Right renal cortex interstitium (tissue), 3 donors: ENCODE measurements around the gene RIOX2. TPM values are rescaled to one million over a fixed set of nuclear protein-coding genes. Genes with fewer than 3 reads are reported as not detected.

Experiments
- DNase-seq, 3 donors: peaks; one replicate each; pipeline ENCODE4 v3.0.0-alpha.2; 2013; ENCODE audit warnings: low read depth in 3 of 3, low spot score in 2 of 3
- polyA plus RNA-seq, 3 donors: library from polyadenylated mRNA; unstranded; fragments of 120-200 nt; gene quantifications; one replicate each; pipeline ENCODE4 v1.2.1, GENCODE V29; 2013; ENCODE audit not compliant: insufficient read length in 3 of 3

RIOX2 gene
- polyA plus RNA-seq, 3 donors = 33.9 to 42.2 (median 35.0) TPM

DNA sequence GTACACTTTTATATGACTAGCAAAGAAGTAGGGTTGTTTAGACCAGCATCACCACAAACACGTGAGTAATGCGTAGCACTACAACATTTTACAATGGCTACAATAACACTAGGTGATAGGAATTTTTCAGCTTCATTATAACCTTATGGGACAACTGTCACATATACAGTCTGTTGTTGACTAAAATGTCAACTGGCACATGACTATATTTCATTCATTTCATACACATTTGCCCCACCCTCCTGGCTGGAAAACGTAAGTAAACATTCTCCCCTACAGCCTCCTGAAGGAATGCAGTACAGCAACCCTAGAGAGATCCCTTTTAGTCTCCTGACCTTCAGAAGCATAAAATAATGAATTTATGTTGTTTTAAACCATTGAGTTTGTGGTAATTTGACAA is 16.2 kb downstream of the RIOX2 start:
- no peak for DNase-seq

DNA sequence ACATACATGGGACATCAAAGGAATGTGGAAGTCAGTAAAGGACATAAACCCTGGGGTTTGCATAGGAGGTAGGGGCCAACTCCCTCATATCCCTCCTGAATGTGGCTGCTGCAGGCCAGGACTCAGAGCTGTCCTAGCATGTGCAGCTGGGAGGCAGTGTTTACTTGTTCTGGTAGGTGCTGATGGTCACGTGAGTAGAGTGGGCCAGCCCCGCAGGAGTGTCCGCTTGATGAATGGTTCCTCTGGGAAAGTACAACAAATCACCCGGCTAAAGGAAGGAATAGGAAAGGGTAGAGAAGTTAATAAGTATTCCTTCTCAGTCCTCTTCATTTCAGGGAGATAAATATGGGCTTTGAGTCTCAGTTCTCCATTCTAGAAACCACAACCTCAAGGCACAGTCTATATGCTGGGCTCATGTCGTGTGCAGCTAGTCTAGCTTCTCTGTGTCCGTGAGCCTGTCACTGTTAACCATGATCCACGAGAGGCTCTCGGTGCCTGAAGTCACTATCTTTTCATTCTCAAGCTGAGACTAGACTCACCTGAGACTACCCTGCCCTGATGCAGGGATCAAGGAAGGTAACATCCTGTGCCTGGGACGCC is 17.9 kb downstream of the RIOX2 start:
- DNase-seq = no peak

DNA sequence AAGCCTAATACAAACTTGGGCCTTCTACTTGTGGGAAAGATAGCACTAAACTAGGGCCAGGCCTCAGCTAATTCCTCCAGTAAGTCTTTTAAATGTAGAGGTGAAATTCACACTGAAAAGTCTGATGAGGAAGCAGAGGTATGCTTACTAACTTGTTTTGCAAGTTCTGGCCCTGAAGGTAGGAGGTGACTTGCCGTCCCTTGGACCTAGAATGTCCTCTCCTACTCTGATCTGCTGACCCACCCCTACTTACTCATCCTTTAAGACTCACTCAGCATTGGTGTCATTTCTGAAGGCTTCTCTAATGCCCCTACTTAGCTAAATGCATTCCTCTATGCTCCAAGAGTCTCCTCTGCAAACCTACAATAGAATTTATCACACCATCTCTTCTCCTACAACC is 19.4 kb downstream of the RIOX2 start:
- DNase-seq = no peak

DNA sequence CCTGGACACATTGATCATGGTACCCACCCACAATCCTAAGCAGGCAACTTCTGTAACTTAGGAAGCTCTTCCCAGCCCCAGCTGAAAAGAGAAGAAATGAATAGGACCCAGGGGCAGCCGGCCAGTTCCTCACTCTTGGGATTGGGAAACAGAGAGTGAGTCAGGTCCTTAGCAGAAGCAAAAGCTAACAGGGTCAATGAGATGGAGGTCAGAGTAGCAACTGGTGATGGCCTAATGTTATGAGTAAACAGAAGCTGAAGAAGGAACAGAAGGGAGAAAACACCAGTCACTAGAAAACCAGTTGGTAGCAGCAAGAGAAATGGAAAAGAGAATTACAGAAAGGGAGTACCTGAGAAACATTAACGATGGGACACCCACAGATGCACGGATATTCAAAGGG is 20.0 kb downstream of the RIOX2 start:
- DNase-seq = no peak

DNA sequence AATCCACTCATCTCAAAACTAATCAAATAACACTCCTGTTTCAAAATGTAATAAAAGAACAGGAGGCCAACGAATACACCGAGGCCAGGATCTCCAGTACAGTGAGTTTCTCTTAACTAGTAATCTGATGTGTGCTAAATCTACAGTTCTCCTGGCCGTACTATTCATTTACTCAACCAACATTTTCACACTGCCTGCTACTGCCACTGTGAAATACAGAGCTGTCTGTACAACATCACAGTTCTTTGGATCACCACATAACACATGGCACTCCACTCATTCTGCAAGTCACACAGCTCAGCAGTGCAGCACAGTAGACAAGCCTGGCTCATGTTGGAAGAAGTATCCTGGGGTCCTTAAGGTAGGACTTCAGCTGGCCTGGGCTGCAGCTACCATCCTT is 21.9 kb downstream of the RIOX2 start:
- no peak for DNase-seq

DNA sequence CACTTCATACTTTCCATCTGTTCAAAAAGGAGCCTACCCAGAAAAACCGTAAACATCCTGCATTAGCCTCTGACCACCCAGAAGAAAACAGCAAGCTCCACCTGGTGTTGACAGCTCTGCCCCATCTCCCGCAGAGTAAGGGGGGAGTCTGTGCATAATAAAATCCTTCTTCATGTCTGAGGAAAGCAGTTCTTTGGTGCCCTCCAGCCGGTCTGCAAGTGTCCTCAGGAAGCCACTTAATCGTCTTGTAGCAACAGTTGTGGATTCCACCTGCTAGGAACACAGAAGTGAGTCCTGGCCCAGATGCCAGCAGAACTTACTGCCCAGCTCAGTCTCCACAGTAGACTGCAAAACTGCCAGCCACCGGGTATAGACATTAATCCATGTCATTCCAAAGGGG is 22.5 kb downstream of the RIOX2 start:
- DNase-seq = no peak

DNA sequence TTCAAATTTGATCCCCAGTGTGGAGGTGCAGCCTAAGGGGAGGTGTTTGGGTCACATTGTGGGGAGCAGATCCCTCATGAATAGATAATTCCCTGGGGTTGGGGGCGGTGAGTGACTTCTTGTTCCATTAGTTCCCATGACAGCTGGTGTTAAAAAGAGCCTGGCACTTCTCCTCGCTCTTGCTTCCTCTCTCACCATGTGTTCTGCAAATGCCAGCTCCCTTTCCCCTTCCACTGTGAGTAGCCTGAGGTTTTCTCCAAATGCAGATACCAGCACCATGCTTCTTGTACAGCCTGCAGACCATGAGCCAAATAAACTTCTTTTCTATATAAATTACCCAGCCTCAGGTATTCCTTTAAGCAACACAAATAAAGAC is 23.1 kb downstream of the RIOX2 start:
- no peak for DNase-seq

DNA sequence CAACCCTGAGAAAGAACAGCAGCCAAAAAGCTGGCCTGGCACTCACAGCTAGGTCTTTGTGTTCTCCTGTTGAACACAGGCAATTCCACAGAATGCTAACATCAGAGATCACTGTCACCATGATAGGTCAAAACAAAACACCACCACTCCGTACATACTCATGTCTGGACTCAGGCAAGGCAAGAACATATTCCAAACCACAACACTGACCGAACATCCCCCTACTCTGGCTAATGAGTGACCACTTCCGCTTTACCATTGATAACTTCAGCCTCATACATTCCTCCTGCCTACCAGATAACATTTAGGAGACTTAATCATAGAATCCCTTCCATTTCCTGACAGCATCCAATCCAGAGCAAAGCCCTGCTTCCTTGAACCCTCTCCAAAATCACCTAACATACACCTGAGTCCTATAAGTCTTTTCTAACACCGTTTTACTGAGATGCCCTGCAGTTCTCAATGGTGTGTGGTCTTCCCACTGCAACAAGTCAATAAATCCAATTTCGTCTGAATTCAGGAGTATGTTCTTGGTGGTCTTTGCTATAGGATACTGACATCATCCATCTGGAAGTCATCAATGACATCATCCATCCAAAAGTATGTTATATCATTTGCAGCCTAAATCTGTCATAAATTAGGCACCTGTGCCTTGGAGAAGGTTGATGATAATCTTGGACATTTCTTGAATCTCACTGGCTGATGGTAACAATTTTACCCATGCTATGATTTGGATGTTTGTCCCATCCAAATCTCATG is 23.7 kb downstream of the RIOX2 start:
- no peak for DNase-seq

DNA sequence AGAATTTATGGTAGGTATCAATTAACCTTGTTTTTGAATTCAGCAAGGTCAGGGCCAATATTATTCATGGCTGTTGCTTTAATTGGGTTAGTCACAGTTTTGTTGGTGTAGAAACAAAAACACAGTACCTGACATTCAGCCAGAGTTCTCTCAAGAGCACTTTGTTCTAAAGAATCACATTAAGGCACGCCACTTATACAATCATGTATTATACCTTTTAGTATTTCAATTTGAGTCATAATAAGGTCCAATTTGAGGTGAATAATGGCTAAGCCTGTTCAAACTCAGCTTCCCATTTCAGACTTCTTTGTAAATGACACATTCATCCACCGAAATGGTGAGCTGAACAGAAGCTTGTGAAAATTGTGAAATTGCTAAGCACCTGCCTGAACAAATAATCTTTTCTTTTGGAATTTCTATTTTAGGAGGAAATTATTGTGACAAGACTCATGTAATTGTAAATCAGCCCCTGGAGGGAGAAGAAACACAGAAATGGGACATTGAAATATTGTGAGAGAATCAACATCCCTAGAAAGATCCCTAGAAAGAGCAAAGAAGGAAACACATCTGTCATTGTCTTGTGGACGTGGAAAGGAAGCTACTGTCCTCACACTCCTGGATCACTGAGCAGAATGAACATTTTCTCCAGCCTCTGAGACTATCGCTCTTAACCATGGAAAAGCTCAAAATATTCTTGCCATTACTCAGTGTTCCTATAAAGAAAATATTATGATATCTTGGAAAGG is 29.3 kb downstream of the RIOX2 start:
- no peak for DNase-seq

DNA sequence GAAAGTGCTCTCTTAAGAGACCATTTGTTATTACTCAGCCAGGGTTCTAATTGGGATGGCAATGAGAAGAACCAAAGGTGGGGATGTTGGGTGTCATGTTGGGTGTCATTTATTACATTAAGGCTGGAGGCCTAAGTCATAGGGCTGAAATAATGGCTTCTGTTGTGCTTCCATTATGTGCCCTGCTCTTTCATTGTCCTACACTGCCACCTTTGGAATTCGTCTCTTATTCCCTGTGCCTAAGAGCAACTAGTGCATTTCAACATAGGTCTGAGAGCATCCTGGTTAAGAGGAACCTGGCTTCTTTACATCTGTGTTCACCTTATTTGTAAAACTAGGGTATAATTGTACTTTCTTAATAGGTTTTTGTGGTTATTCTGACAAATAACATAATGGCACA is 32.2 kb downstream of the RIOX2 start:
- no peak for DNase-seq

DNA sequence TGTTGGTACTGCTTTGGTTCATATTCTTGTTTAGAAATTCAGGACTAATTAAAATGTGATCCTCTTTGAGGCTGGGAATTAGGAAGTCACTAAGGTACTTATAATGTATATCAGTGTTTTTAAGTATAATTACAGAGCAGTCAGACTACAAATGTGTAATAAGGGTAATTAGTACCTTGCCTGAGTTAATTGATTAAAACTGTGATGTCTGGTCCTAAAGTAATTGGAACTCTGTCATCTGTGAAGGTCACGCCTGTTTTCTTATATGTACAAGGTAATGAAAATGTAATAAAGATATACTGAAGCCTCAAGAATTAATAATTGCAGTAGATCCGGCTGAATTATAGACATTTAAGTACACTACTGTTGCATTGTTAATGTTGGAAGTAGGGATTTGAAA is 32.8 kb downstream of the RIOX2 start:
- DNase-seq = no peak

DNA sequence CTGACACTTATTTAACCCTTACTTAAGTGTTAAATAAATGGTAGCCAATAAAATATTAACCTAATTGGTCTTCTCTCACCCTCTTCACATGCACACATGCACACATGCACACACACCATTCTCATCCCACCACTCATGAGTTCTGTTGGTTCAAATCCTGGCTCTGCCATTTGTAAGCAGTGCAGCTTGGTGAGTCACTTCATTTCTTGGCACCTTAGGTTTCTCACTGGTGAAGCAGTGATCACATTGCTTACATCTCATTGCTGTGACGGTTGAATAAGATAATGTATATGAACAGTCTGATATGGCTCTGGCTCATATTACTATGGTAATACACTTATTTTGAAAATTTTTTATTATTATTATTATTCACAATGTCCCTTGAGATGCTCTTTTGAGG is 33.8 kb downstream of the RIOX2 start:
- DNase-seq = no peak

DNA sequence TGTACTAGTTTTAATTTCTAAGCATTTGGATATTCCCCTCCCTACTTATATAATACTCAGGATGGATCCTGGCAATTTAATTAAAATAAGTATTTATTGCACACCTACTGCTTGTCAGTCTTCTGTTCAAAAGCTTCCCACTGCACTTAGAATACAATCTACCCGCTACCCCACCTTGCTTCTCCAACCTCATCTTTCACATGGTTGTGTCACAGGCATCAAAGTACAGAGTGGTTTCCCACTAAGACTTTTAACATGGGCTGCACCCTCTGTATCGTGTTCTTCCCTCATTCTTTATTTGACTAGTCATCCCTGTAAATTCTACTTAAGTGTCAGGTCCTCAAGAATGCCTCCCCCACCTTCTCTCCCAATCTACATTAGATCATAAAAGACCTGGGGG is 35.0 kb downstream of the RIOX2 start:
- DNase-seq = no peak

DNA sequence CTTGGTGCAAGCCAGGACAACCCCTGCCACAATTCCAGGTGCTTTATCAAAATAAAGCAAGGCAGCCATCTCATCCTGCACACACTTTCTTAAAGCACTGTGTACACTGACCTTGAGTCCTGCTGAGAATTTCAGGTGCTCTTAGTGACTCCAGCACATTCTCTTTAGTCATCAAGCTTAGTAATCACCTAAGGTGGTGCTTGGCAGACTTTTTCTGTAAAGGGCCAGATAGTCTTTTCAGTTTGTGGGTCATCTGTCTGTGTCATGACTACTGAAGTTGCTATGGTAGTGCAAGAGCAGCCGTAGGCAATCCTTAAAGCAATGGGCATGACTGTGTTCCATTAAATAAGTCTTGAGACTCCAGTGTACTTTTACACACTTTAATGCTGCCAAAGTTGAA is 36.4 kb downstream of the RIOX2 start:
- no peak for DNase-seq

DNA sequence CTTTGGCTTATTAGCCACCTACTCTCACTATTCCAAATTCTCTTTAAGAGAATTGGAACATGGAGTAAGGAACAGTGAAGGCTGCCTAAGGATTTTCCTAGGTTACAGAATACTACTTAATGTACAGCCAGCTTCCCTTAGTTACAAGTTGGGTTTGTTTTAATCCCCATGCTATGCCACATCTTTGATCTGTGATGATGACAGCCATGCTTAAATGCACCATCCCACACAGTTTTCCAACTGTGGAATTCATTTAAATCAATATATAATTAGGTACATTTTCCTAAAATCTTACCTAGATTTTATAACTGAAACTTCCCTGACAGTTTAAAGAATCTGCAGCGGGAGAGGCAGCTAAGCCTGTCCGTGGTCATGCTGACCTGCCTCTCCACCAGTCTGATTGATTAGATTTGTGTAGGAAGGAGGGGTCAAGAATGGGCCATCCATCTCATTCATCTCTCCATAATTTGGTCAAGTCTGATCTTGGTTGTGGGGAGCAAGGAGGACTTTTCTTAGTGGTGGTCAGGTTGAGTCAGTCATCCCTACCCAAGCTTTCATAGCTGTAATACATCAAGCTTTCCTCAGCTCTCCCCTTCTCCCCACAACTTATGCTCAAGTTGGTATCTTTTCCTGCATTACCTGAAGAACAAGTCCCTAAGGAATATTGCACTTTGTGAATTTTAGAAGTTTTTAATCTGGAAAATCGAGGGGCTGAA is 37.1 kb downstream of the RIOX2 start:
- no peak for DNase-seq

DNA sequence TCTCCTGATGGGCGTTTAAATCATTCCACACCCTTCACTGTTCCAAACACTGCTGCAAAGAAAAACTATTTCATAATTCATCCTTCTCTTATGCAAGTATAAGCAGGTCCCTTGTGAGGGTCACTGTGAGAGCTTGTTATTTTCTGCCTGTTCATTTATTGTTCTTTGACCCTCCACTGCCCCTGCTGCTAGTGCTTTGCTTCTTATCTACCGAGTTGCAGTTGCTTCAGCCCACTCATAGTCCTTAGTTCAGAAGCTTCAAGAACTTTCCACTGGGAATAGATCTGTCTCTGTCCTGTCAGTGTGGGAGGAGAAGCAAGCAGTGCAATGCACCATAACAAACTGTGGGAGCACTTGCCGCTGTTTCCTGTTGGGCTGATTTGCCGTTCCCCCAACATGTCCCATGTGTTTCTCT is 39.8 kb downstream of the RIOX2 start:
- DNase-seq = no peak

DNA sequence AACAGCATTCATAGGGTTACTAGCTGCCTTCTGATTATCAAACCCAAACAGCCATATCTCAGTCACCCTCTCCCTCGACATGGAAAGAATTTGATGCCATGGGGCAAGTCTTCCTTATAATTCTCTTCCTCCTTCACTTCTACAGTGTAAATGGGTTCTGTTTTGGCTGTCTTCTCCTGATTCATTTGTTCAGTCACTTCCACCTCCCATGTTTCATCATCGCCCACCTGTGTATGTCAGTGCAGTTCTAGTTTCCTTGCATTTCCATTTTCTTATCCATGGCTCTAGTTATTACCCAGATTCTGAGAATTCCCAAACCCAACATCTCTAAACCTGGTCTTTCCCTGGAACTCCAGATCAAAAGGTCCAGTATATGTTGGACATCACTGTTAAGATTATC is 41.0 kb downstream of the RIOX2 start:
- DNase-seq = no peak

DNA sequence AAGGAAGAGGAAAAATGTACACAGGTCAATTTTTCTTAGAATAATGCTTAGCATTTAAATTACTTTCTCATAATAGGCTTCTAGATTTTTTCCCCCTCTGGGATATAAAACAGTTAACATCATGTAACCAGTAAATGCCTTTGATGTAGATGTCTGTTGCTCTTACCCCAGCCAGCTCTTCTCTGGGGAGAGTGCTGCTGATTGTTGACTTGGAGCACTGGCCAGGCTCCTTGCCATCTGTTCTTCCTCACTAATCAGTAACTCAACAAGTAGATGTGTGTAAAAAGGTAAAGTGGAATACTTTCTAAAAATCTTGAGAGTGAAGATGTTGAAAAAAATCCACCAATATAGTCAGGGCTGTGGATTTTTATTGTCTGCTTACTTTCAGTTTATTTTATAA is 42.2 kb downstream of the RIOX2 start:
- no peak for DNase-seq

DNA sequence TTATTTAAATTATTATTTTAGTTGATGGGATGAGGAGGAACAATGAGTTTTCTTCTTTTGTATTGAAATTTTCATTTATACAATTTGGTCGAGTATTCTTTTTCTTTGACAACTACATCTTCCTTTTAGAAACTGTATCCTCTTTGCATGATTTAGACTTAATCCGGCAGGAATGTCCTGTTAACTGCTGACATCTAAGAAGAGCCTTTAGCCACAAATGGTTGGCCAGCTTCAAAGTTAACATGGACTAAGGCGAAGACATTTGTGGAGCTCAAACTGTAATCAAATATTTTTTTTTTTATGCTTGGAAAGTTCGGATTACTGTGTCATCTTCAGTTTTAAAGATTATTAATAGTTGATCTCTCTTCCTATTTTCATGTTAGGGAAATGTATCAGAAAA is 43.2 kb downstream of the RIOX2 start:
- DNase-seq = no peak

DNA sequence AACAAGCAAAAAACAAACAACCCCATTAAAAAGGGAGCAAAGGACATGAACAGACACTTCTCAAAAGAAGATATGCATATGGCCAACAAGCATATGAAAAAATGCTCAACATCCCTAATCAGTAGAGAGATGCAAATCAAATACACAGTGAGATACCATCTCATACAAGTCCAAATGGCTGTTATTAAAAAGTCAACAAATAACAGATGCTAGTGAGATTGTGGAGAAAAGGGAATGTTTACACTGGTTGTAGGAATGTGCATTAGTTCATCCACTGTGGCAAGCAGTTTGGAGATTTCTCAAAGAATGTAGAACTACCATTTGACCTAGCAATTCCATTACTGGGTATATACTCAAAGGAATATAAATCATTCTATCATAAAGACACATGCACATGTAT is 44.5 kb downstream of the RIOX2 start:
- DNase-seq = no peak

DNA sequence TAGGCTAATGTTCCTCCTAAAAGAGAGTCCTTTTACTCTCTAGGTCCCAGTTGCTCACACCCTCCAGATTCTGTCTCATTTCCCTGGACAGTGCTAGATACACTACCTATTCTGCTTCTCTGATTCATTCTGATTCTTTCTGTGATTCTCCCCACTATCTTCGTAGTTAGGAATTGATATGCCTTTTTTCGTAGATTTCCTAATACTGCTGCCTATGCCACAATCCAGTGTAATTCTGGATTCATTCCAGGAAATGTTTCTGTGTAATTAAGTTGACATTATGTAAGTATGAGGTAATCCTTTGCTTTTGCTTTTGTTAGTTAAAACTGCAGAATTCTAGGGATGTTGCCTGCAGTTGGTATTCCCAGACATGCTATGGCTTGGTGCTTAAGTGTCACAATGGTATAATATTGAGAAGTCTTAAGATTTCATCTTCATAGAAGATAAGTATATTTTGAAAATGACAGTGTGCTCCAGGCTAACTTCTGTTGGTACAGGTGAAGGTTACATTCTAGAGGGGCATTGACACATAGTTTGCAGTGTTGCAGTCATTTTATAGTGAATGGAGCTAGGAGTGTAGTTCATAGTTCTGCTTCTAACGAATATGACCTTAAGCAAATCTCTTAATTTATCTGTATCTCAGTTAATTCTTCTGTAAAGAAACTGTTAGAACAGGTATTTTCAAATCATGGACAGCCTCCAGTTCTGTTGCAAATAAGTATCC is 54.3 kb downstream of the RIOX2 start:
- no peak for DNase-seq
